Measurements from ENCODE around the gene KAT6B.
A peak's percentile ranks its signal among the peaks of the same experiment; 100 is the strongest.

Gene KAT6B

GRCh38 chr10:75014516-75015230, 188.3 kb downstream of the KAT6B start:
- no peak for DNase-seq (ENCODE audit: low read depth in 3 of 3)

GRCh38 chr10:75015442-75015841, 189.0 kb downstream of the KAT6B start:
- no peak for DNase-seq (ENCODE audit: low read depth in 3 of 3)

DNA sequence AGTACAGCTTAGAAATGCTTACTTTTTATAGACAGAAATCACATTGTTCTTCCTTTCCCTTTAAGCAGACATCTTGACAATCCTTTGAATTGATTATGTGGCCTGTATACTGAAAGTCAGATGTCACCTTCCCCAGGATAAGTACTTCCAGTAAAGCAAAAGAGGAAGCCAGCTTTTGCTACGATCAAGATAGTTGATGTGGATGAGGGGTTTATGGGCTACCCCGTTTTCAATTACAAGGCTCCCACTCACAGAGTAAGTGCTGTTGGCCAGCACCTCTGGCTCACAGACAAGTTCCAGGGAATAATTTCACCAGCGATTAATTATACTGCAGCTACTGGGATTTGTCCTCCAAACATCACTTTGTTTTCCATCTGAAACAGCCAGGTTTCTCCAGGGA, 189.9 kb downstream of the KAT6B start:
- no peak for DNase-seq (ENCODE audit: low read depth in 3 of 3)

DNA sequence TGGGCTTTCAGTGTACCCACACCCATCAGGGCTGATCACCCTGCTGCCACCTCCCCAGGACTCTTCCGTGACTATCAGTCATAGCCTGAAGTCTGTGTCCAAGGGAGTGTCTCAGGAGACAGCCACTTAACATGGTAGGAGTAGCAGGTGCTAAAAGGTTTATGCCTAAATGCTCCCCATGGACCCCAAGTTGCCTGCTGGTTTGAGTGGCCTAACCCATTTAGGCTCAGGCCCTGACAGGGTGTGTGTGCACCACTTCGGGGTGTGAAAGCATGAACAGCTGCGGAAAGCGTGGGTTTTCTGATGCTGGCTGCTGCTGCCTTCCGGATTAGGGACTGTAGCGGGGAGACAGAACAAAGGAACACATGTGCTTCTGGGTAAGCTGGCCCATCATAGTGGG, 191.9 kb downstream of the KAT6B start:
- DNase-seq (ENCODE audit: low read depth in 3 of 3), result no peak

- no peak for DNase-seq (ENCODE audit: low read depth in 3 of 3)
Observed at GRCh38 chr10:75018686-75019307, 192.4 kb downstream of the KAT6B start.

- DNase-seq (ENCODE audit: low read depth in 3 of 3), result no peak
Observed at GRCh38 chr10:75019370-75019769, 193.0 kb downstream of the KAT6B start.

GRCh38 chr10:75020168-75020567, 193.8 kb downstream of the KAT6B start:
- no peak for DNase-seq (ENCODE audit: low read depth in 3 of 3)

DNA sequence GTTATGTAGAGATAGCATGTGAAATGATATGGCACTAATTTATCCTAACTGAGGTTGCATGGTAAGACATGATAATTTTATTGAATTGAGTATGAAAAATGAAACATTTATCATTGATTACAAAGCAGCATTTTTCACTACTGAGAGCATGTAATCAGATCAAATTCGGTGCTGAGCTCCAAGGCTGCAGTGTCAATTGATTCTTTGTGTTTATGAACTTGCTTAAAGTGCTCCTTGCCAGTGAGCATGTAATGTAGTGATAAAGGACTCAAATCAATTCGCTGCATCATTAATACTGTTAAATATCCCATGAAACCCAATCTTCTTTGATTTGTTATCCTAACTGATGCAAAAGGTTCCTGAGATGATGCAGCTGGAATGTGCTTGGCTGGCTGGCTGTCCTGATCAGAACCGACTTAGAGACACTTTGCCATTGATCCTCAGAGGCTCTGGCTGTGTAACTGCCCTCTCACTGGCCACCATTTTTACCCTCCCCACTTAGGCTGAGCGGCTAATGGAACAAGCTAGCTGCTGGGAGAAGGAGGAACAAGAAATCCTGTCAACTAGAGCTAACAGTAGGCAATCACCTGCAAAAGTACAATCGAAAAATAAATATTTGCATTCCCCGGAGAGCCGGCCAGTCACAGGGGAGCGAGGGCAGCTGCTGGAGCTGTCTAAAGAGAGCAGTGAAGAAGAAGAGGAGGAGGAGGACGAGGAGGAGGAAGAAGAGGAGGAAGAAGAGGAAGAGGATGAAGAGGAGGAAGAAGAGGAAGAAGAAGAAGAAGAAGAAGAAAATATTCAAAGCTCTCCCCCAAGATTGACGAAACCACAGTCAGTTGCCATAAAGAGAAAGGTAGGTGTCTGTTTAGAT, 195.2 kb downstream of the KAT6B start:
- no peak for DNase-seq (ENCODE audit: low read depth in 3 of 3)

GRCh38 chr10:75023074-75023473, 196.7 kb downstream of the KAT6B start:
- no peak for DNase-seq (ENCODE audit: low read depth in 3 of 3)

DNA sequence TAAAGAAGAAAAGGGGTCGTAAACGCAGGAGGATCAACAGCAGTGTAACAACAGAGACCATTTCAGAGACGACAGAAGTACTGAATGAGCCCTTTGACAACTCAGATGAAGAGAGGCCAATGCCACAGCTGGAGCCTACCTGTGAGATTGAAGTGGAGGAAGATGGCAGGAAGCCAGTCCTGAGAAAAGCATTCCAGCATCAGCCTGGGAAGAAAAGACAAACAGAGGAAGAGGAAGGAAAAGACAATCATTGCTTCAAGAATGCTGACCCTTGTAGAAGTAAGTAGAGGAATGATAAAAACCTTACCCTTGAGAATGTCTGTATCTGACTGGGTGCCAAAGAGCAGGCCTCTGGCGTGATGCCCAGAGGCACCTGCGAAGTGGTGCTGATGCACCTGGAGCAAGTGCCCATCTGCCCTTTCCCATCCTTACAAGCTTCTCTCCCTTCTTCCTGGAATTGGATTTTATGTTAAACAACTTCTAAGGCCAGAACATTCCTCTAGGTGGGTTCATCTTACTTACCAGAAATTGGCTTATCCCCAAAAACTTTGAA, 198.6 kb downstream of the KAT6B start:
- DNase-seq (ENCODE audit: low read depth in 3 of 3), result no peak

DNA sequence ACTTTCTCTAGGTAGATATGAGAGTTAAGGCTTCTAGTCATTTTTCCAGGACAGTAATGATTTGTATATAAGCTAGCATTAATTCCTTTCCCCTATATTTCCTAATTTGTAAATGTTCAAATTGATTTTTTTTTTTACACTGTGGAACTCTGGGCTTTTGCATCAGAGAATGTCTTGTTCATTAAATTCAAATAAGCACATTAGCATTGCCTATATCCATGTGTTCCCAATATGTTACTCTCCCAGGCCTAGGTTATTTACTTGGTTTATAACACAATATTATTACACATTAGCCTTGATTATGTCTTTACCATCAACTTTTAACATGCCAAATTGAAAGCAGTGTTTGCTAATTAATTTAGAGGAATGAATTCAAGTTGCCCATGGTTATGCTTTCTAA, 201.6 kb downstream of the KAT6B start:
- no peak for DNase-seq (ENCODE audit: low read depth in 3 of 3)

- no peak for DNase-seq (ENCODE audit: low read depth in 3 of 3)
Observed at GRCh38 chr10:75028748-75029147, 202.3 kb downstream of the KAT6B start.

DNA sequence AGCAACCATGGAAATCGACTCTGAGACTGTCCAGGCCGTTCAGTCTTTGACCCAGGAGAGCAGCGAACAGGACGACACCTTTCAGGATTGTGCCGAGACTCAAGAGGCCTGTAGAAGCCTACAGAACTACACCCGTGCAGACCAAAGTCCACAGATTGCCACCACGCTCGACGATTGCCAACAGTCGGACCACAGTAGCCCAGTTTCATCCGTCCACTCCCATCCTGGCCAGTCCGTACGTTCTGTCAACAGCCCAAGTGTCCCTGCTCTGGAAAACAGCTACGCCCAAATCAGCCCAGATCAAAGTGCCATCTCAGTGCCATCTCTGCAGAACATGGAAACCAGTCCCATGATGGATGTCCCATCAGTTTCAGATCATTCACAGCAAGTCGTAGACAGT, 203.0 kb downstream of the KAT6B start:
- DNase-seq (ENCODE audit: low read depth in 3 of 3), result no peak

- no peak for DNase-seq (ENCODE audit: low read depth in 3 of 3)
Observed at GRCh38 chr10:75029857-75030256, 203.5 kb downstream of the KAT6B start.

DNA sequence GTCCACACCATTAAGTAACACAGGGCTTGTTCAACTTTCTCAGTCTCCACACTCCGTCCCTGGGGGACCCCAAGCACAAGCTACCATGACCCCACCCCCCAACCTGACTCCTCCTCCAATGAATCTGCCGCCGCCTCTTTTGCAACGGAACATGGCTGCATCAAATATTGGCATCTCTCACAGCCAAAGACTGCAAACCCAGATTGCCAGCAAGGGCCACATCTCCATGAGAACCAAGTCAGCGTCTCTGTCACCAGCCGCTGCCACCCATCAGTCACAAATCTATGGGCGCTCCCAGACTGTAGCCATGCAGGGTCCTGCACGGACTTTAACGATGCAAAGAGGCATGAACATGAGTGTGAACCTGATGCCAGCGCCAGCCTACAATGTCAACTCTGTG, 204.0 kb downstream of the KAT6B start:
- DNase-seq (ENCODE audit: low read depth in 3 of 3), result no peak

DNA sequence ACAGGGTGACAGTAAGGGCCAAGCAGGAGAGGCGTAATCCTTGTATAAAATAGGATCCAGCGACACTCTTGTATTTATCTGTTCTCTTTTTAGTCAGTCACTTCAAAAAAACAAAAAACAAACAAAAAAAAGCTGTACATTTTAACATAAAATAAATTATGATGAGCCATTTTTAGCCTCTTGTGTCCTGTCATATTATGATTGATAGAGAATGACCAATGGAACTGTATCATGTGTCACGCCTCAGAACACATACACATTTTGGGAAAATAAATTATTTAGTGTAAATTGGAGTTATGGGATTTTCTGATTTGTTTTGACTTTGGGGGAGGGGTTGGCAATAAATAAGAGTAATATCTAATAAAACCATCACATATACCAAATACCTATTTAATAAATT, 205.7 kb downstream of the KAT6B start:
- no peak for DNase-seq (ENCODE audit: low read depth in 3 of 3)

DNA sequence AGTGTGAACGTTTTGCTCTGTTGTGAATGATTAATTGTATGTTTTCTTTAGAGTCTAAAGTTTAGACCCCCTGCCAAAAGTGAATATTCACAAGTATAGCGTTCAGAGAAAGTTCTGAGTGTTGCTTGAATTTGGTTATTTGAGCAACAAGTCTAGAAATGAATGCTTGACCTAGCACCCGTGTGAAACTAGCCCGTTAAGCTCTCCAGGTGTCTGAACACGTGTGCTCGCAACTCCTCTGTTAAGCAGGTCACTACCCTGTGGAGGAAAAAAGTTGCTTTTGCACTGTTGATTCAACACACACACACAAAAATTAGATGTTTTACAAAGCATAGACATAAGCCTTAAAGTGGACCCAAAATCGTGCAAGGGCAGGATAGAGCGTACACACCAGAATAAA, 206.4 kb downstream of the KAT6B start:
- DNase-seq (ENCODE audit: low read depth in 3 of 3), result no peak

DNA sequence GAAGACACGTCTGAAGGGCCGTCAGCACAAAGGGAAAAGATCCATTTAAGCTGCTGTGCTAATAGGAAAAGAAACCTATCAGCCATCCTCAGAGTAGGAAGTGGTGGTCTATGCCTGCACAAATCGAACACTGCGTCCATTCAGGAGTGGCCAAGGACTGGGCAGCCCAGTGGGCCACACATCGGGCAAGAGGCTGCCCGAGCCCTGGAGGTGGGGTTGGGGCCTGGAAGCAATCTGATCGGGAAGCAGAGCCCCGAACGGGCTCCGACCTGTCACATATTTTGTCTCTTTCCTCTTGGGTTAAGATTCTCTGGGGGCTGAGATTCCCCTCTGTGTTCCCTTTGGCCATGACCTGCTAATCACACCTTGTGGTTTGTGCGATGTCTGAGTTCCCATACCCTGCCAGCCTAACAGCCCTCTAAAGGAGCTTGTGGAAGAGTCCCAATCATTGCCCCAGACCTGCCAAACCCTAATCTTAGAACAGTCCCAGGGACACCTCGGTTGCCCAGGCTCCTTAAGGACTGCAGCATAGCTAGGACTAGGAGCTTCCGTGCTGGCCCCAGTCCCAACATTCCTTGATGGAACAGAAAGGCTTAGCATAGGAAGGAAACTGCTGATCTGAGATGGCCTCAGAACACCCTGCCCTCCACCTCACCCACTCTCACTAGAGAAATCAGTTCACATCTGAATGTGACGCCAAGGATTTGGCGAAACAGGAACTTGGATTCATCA, 207.2 kb downstream of the KAT6B start:
- no peak for DNase-seq (ENCODE audit: low read depth in 3 of 3)

- DNase-seq (ENCODE audit: low read depth in 3 of 3), result peak in 2 of 3 experiments; percentile 26 to 28
Observed at GRCh38 chr10:75034131-75034512, 207.7 kb downstream of the KAT6B start.

GRCh38 chr10:75034714-75035258, 208.4 kb downstream of the KAT6B start:
- no peak for DNase-seq (ENCODE audit: low read depth in 3 of 3)

DNA sequence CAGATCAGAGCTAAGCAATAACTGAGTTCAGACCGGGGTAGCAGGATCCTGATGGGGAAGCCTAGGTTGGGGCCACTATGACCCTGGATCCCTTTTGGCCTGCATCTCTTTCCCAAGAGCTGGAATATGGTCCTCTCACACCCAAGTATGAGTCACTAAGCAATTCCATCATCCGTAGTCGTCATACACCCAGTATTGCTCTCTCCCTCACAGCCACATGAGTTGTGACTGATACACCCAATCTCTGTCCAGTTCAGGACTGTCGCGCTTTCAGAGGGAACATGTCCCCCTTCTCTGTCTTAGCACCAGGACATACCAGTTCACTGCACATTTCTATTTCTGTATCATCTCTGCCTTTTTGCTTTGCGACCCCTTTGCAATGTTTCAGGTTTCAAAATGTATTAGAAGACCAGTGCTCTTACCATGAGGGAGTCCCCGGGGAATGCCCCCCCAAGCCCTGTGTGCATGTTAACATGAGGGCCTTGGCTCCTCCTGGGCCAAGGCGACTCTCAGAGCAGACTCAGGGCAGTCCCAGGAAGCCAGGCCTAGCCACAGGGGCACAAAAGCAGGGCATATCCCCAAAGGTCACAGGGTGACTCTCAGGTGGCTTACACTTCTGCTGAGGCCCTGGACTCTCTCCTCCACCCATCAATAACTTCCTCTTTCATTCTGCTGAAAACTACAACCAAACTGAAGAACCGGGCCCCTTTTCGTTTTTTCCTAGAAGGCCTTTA, 209.7 kb downstream of the KAT6B start:
- no peak for DNase-seq (ENCODE audit: low read depth in 3 of 3)

Measured in stimulated activated CD4-positive, alpha-beta T cell treated with anti-CD3 and anti-CD28 coated beads, TNF-alpha, amount 100 ng/mL, for 4 hours (primary cell).